Calu3 (cell line): Measurements from ENCODE around the gene TTC34. TPM values are rescaled to one million over a fixed set of nuclear protein-coding genes. Genes with fewer than 3 reads are reported as not detected.

Source experiments
- BruUV-seq: library from RNA; stranded (reverse); fragments of 400-500 nt; replicated peaks from 2 replicates; lab custom pipeline; 2021; lab: Mats Ljungman, UMichigan
- CTCF ChIA-PET: fragments of 300-600 bp; sonication (Branson Sonifier 250); formaldehyde crosslinking; loops from one replicate; lab custom pipeline; 2022; ENCODE audit warnings: antibody characterized with exemption; lab: Charles Lee
- DNase-seq: peaks from one replicate; pipeline ENCODE4 v3.0.0; 2022
- H3K27ac Mint-ChIP-seq: one replicate; pipeline ENCODE4 v1.8.0; 2022; ENCODE audit warnings: mixed read lengths; ENCODE audit not compliant: unreplicated experiment
- H3K27me3 Mint-ChIP-seq: one replicate; pipeline ENCODE4 v1.8.0; 2022; ENCODE audit warnings: mixed read lengths; ENCODE audit not compliant: unreplicated experiment
- H3K36me3 Mint-ChIP-seq: one replicate; pipeline ENCODE4 v1.8.0; 2022; ENCODE audit warnings: mild to moderate bottlenecking, moderate library complexity, mixed read lengths; ENCODE audit not compliant: insufficient read depth, unreplicated experiment
- H3K4me1 Mint-ChIP-seq: one replicate; pipeline ENCODE4 v1.8.0; 2022; ENCODE audit warnings: mild to moderate bottlenecking, low read depth, mixed read lengths; ENCODE audit not compliant: unreplicated experiment
- H3K4me3 Mint-ChIP-seq: one replicate; pipeline ENCODE4 v1.8.0; 2022; ENCODE audit warnings: mild to moderate bottlenecking, low read depth, moderate library complexity, mixed read lengths; ENCODE audit not compliant: unreplicated experiment
- H3K9me3 Mint-ChIP-seq: one replicate; pipeline ENCODE4 v1.8.0; 2022; ENCODE audit warnings: low read depth, mixed read lengths; ENCODE audit not compliant: unreplicated experiment
- CTCF ChIP-seq: fragments of 200-600 bp; IDR thresholded peaks from one replicate; pipeline ENCODE4 v1.8.0; 2022; ENCODE audit warnings: antibody characterized with exemption; ENCODE audit not compliant: unreplicated experiment
- intact Hi-C: fragments of 100-400 bp; cut with micrococcal nuclease; formaldehyde crosslinking; loops from one replicate; pipeline ENCODE4 v1.10.0; 2022; ENCODE audit not compliant: unreplicated experiment
- total RNA-seq: library from RNA; stranded (reverse); gene quantifications from 2 replicates; pipeline ENCODE4 v1.2.3, GENCODE V29; 2022

TTC34 gene
- total RNA-seq, 1 experiment from 2014 or later, result 1.3 TPM

- H3K36me3 Mint-ChIP-seq, result no peaks in the 10 kb centered on the region
- peaks cover 15% of the 10 kb centered on the region for H3K27me3 Mint-ChIP-seq
- no peak for DNase-seq
- no peak for TF ChIP-seq CTCF
- BruUV-seq, result no TSS peak
- H3K27ac Mint-ChIP-seq, result no peak overlapping the region
- H3K4me3 Mint-ChIP-seq, result no peak overlapping the region
- peaks cover 2% of the 10 kb centered on the region for H3K9me3 Mint-ChIP-seq
- CTCF ChIA-PET, result no interaction called here
- no peaks in the 10 kb centered on the region for H3K4me1 Mint-ChIP-seq
- intact Hi-C loops, result no loop called here
These were observed 11.4 kb downstream of the TTC34 start for GRCh38 chr1:2789986-2790581.

GRCh38 chr1:2789164-2789985 is 12.1 kb downstream of the TTC34 start:
- peaks cover 22% of the 10 kb centered on the region for H3K27me3 Mint-ChIP-seq
- no peaks in the 10 kb centered on the region for H3K36me3 Mint-ChIP-seq
- DNase-seq, result no peak
- CTCF ChIA-PET, result interaction anchor here (0.9 kb wide), 1 partner anchor 374 kb away, joined by 4 read pairs; no protein-coding TSS in a partner anchor
- TF ChIP-seq CTCF, result no peak
- H3K27ac Mint-ChIP-seq, result no peak overlapping the region
- no peaks in the 10 kb centered on the region for H3K4me1 Mint-ChIP-seq
- H3K4me3 Mint-ChIP-seq, result no peak overlapping the region
- intact Hi-C loops, result no loop called here
- peaks cover under 1% of the 10 kb centered on the region for H3K9me3 Mint-ChIP-seq
- no TSS peak for BruUV-seq

GRCh38 chr1:2788506-2789163 is 12.9 kb downstream of the TTC34 start:
- CTCF ChIA-PET, result interaction anchor here (0.9 kb wide), 1 partner anchor 373 kb away, joined by 4 read pairs; no protein-coding TSS in a partner anchor
- H3K36me3 Mint-ChIP-seq, result no peaks in the 10 kb centered on the region
- intact Hi-C loops, result no loop called here
- H3K9me3 Mint-ChIP-seq, result no peaks in the 10 kb centered on the region
- no peak overlapping the region for H3K27ac Mint-ChIP-seq
- peaks cover 29% of the 10 kb centered on the region for H3K27me3 Mint-ChIP-seq
- no peak for TF ChIP-seq CTCF
- no peak for DNase-seq
- no TSS peak for BruUV-seq
- no peak overlapping the region for H3K4me3 Mint-ChIP-seq
- no peaks in the 10 kb centered on the region for H3K4me1 Mint-ChIP-seq

GRCh38 chr1:2787163-2787911 is 14.2 kb downstream of the TTC34 start:
- H3K27ac Mint-ChIP-seq, result no peak overlapping the region
- BruUV-seq, result no TSS peak
- CTCF ChIA-PET, result no interaction called here
- H3K27me3 Mint-ChIP-seq, result peaks cover 42% of the 10 kb centered on the region
- H3K9me3 Mint-ChIP-seq, result peaks cover 2% of the 10 kb centered on the region
- intact Hi-C loops, result no loop called here
- DNase-seq, result no peak
- TF ChIP-seq CTCF, result no peak
- H3K36me3 Mint-ChIP-seq, result no peaks in the 10 kb centered on the region
- no peaks in the 10 kb centered on the region for H3K4me1 Mint-ChIP-seq
- no peak overlapping the region for H3K4me3 Mint-ChIP-seq
